ENCODE results near the gene ANXA1.
A peak's percentile ranks its signal among the peaks of the same experiment; 100 is the strongest.

Gene ANXA1

GRCh38 chr9:73160868-73161267 lies 9.2 kb downstream of the ANXA1 start:
- Histone ChIP-seq H3K4me3 (ENCODE audit: low read length, poor library complexity, severe bottlenecking) (no peak overlapping the region), H3K9me2 (replicated peaks; ENCODE audit: low read depth, low read length) (no peaks in the 10 kb centered on the region), H3K79me2 (ENCODE audit: insufficient read depth, low read length) (peaks cover 43% of the 10 kb centered on the region), H3K9me3 (ENCODE audit: insufficient read depth, low read depth, low read length) (no peaks in the 10 kb centered on the region), H3F3A (ENCODE audit: low read depth) (no peaks in the 10 kb centered on the region), H3K36me3 (ENCODE audit: insufficient read depth, low read length) (peaks cover 69% of the 10 kb centered on the region), H4K20me1 (ENCODE audit: insufficient read depth, low read length, poor library complexity, severe bottlenecking) (no peaks in the 10 kb centered on the region), H3K4me2 (ENCODE audit: low read depth, low read length, poor library complexity, severe bottlenecking) (no peak overlapping the region), H3K9ac (ENCODE audit: low read depth, low read length, poor library complexity, severe bottlenecking) (no peak overlapping the region), H2AFZ (ENCODE audit: low read length) (no peak overlapping the region), H3K4me1 (ENCODE audit: insufficient read depth, low read length, poor library complexity, severe bottlenecking) (peaks cover 49% of the 10 kb centered on the region), H3K27me3 (ENCODE audit: insufficient read depth, low read length, poor library complexity, severe bottlenecking) (no peaks in the 10 kb centered on the region)
- no peak for TF ChIP-seq CTCF (conservative IDR thresholded peaks at IDR 0.05; ENCODE audit: low read length)
- TF ChIP-seq EZH2phosphoT487 (IDR thresholded peaks at IDR 0.05; ENCODE audit: borderline replicate concordance) = no peak

- peak overlapping the region; percentile 43 for H3K4me2 ChIP-seq (ENCODE audit: low read depth, low read length, poor library complexity, severe bottlenecking)
- no peaks in the 10 kb centered on the region for H3K9me3 ChIP-seq (ENCODE audit: insufficient read depth, low read depth, low read length)
- no peak overlapping the region for H3K9ac ChIP-seq (ENCODE audit: low read depth, low read length, poor library complexity, severe bottlenecking)
- H3K36me3 ChIP-seq (ENCODE audit: insufficient read depth, low read length) = peaks cover 82% of the 10 kb centered on the region
- TF ChIP-seq CTCF (conservative IDR thresholded peaks at IDR 0.05; ENCODE audit: low read length) = peak; percentile 47
- no peak for TF ChIP-seq EZH2phosphoT487 (IDR thresholded peaks at IDR 0.05; ENCODE audit: borderline replicate concordance)
- H3K27me3 ChIP-seq (ENCODE audit: insufficient read depth, low read length, poor library complexity, severe bottlenecking) = no peaks in the 10 kb centered on the region
- H2AFZ ChIP-seq (ENCODE audit: low read length) = no peak overlapping the region
- no peaks in the 10 kb centered on the region for H3F3A ChIP-seq (ENCODE audit: low read depth)
- H4K20me1 ChIP-seq (ENCODE audit: insufficient read depth, low read length, poor library complexity, severe bottlenecking) = no peaks in the 10 kb centered on the region
- H3K9me2 ChIP-seq (replicated peaks; ENCODE audit: low read depth, low read length) = no peaks in the 10 kb centered on the region
- H3K4me1 ChIP-seq (ENCODE audit: insufficient read depth, low read length, poor library complexity, severe bottlenecking) = peaks cover 46% of the 10 kb centered on the region
- H3K79me2 ChIP-seq (ENCODE audit: insufficient read depth, low read length) = peaks cover 21% of the 10 kb centered on the region
- H3K4me3 ChIP-seq (ENCODE audit: low read length, poor library complexity, severe bottlenecking) = peak overlapping the region; percentile 4
Observed at GRCh38 chr9:73162987-73163768, 11.5 kb downstream of the ANXA1 start.

GRCh38 chr9:73165911-73166310 lies 14.2 kb downstream of the ANXA1 start:
- Histone ChIP-seq H3F3A (ENCODE audit: low read depth) (no peaks in the 10 kb centered on the region), H4K20me1 (ENCODE audit: insufficient read depth, low read length, poor library complexity, severe bottlenecking) (no peaks in the 10 kb centered on the region), H3K79me2 (ENCODE audit: insufficient read depth, low read length) (no peaks in the 10 kb centered on the region), H3K36me3 (ENCODE audit: insufficient read depth, low read length) (peaks cover 77% of the 10 kb centered on the region), H3K27me3 (ENCODE audit: insufficient read depth, low read length, poor library complexity, severe bottlenecking) (no peaks in the 10 kb centered on the region), H2AFZ (ENCODE audit: low read length) (no peak overlapping the region), H3K4me2 (ENCODE audit: low read depth, low read length, poor library complexity, severe bottlenecking) (no peak overlapping the region), H3K9me2 (replicated peaks; ENCODE audit: low read depth, low read length) (no peaks in the 10 kb centered on the region), H3K9me3 (ENCODE audit: insufficient read depth, low read depth, low read length) (no peaks in the 10 kb centered on the region), H3K4me3 (ENCODE audit: low read length, poor library complexity, severe bottlenecking) (no peak overlapping the region), H3K4me1 (ENCODE audit: insufficient read depth, low read length, poor library complexity, severe bottlenecking) (peaks cover 36% of the 10 kb centered on the region), H3K9ac (ENCODE audit: low read depth, low read length, poor library complexity, severe bottlenecking) (no peak overlapping the region)
- TF ChIP-seq EZH2phosphoT487 (IDR thresholded peaks at IDR 0.05; ENCODE audit: borderline replicate concordance) (no peak), CTCF (conservative IDR thresholded peaks at IDR 0.05; ENCODE audit: low read length) (no peak)

Data from Loucy (cell line).